Measurements from ENCODE around the gene GCSH. TPM values are rescaled to one million over a fixed set of nuclear protein-coding genes. Genes with fewer than 3 reads are reported as not detected.

GCSH gene
- total and polyA plus RNA-seq, 2 of the 13 experiments (the other 11 are each of a cell fraction or from before 2014, with no cell fraction given), result 35.9 to 103 TPM

DNA sequence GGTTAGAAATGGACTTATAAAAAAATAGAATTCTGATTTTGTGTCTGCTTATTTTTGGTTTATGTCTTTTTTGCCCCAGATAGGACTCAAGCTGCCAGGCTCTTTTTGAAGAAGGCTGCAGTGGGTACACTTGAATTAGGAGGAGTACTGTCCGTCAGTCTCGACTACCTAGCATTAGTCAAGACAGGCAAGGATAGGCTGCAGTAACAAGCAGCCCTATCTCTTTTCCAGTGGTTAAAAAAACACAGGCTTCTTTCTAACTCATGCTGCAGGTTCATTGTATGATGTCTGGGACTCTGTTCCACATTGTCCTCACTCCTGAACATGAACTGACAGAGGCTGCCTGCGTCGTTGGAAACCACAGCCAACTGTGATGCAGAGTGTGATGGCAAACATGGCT lies 27.1 kb downstream of the GCSH start:
- no peaks in the 10 kb centered on the region for H3K36me3 ChIP-seq (replicated peaks in 1 of 2; ENCODE audit: control insufficient read depth in 1 of 2, insufficient read depth in 2 of 2, low read length in 2 of 2)
- H3K79me2 ChIP-seq (ENCODE audit: insufficient read depth, low read length), result no peaks in the 10 kb centered on the region
- in situ Hi-C loops (cut with HindIII; ENCODE audit: extremely low pct_ligation_motif_present, low pct_unique_long_range_greater_than_20kb), result no loop called here
- BruUV-seq (replicated peaks), result no TSS peak
- CTCF ChIA-PET (ENCODE audit: low intra/inter-chr PET ratio, low total read pairs), result no interaction called here
- intact Hi-C loops (cut with micrococcal nuclease; ENCODE audit: unreplicated experiment), result no loop called here
- no peaks in the 10 kb centered on the region for H3K9me3 ChIP-seq (ENCODE audit: low read length)
- no peak overlapping the region for H3K27ac ChIP-seq (ENCODE audit: extremely low read length, insufficient read depth, low read length)
- H2AFZ ChIP-seq (ENCODE audit: low read length), result no peak overlapping the region
- WGBS (ENCODE audit: low lambda C conversion rate), result 91% methylated on average over 4 of the region's 4 CpGs
- no peak for FAIRE-seq
- H3K27me3 ChIP-seq (ENCODE audit: control insufficient read depth in 1 of 2, insufficient read depth in 2 of 2, low read length in 2 of 2), result no peaks in the 10 kb centered on the region
- no peak for TF ChIP-seq ZNF17 (CRISPR knock-in tag; IDR thresholded peaks at IDR 0.05)
- TF ChIP-seq ZNF12 (CRISPR knock-in tag; IDR thresholded peaks at IDR 0.05), result peak; percentile 90
- TF ChIP-seq, protein P1, sequence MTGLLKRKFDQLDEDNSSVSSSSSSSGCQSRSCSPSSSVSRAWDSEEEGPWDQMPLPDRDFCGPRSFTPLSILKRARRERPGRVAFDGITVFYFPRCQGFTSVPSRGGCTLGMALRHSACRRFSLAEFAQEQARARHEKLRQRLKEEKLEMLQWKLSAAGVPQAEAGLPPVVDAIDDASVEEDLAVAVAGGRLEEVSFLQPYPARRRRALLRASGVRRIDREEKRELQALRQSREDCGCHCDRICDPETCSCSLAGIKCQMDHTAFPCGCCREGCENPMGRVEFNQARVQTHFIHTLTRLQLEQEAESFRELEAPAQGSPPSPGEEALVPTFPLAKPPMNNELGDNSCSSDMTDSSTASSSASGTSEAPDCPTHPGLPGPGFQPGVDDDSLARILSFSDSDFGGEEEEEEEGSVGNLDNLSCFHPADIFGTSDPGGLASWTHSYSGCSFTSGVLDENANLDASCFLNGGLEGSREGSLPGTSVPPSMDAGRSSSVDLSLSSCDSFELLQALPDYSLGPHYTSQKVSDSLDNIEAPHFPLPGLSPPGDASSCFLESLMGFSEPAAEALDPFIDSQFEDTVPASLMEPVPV (CRISPR knock-in tag; IDR thresholded peaks at IDR 0.05), result no peak
- TF ChIP-seq, protein P2, sequence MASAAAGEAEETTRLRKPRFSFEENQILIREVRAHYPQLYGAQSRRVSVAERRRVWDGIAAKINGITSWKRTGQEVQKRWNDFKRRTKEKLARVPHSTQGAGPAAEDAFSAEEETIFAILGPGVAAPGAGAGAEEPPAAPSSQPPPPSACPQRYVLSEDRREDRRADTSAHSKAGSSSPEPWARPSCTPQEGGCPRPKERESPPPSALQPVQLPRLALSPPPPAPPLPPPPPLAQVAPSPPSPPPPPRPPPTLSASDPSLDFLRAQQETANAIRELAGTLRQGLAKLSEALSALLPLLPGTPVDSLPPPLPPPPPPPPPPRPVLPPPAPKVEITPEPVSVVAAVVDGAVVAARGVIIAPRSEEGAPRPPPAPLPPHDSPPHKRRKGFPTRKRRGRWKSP (CRISPR knock-in tag; IDR thresholded peaks at IDR 0.05), result no peak
- TF ChIP-seq ZBTB20 (CRISPR knock-in tag; IDR thresholded peaks at IDR 0.05; ENCODE audit: borderline replicate concordance, low read depth), result no peak
- H3K4me1 ChIP-seq (ENCODE audit: insufficient read depth, low read length), result peaks cover 7% of the 10 kb centered on the region
- no peak for DNase-seq (ENCODE audit: low spot score)
- H3K9ac ChIP-seq (ENCODE audit: insufficient read depth, low read depth, low read length), result no peak overlapping the region
- POLR2A ChIA-PET, result no interaction called here
- no peaks in the 10 kb centered on the region for H4K20me1 ChIP-seq (ENCODE audit: insufficient read depth, low read length)
- H3K4me2 ChIP-seq (ENCODE audit: low read depth, low read length), result no peak overlapping the region
- no peak for ATAC-seq
- H3K4me3 ChIP-seq (replicated peaks in 1 of 3; ENCODE audit: insufficient read depth in 1 of 3, low read depth in 2 of 3, low read length in 3 of 3), result no peak overlapping the region

DNA sequence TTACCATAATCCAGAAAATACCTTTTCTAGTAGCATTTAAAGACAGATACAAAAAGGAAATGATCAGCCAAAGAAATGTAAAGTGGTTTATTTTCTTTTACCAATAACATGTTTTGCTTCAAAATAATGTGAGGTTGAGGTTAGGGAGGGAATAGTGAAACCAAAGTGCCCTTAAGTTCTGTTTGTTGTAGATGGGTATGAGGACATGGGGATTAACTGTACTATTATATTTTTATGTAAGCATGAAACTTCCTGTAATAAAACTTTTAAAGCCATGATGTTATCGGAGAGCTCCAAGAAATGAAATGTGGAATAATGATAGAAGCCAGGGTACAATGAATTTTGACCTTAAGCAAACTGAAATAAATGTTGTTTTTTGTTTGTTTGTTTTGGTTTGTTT lies 29.0 kb downstream of the GCSH start:
- Histone ChIP-seq H3K9me3 (ENCODE audit: low read length) (no peaks in the 10 kb centered on the region), H3K9ac (ENCODE audit: insufficient read depth, low read depth, low read length) (no peak overlapping the region), H4K20me1 (ENCODE audit: insufficient read depth, low read length) (no peaks in the 10 kb centered on the region), H3K79me2 (ENCODE audit: insufficient read depth, low read length) (no peaks in the 10 kb centered on the region), H3K27me3 (ENCODE audit: control insufficient read depth in 1 of 2, insufficient read depth in 2 of 2, low read length in 2 of 2) (no peaks in the 10 kb centered on the region), H2AFZ (ENCODE audit: low read length) (no peak overlapping the region), H3K36me3 (replicated peaks in 1 of 2; ENCODE audit: control insufficient read depth in 1 of 2, insufficient read depth in 2 of 2, low read length in 2 of 2) (no peaks in the 10 kb centered on the region), H3K27ac (ENCODE audit: extremely low read length, insufficient read depth, low read length) (no peak overlapping the region), H3K4me2 (ENCODE audit: low read depth, low read length) (no peak overlapping the region), H3K4me3 (replicated peaks in 1 of 3; ENCODE audit: insufficient read depth in 1 of 3, low read depth in 2 of 3, low read length in 3 of 3) (no peak overlapping the region), H3K4me1 (ENCODE audit: insufficient read depth, low read length) (peaks cover 7% of the 10 kb centered on the region)
- ChIA-PET POLR2A (no interaction called here), CTCF (ENCODE audit: low intra/inter-chr PET ratio, low total read pairs) (no interaction called here)
- WGBS (ENCODE audit: low lambda C conversion rate), result 95% methylated on average over 1 of the region's 1 CpG
- BruUV-seq (replicated peaks), result no TSS peak
- FAIRE-seq (no peak), ATAC-seq (no peak), DNase-seq (ENCODE audit: low spot score) (no peak)
- in situ Hi-C loops (cut with HindIII; ENCODE audit: extremely low pct_ligation_motif_present, low pct_unique_long_range_greater_than_20kb), result no loop called here
- intact Hi-C loops (cut with micrococcal nuclease; ENCODE audit: unreplicated experiment), result no loop called here
- TF ChIP-seq ZNF235 (CRISPR knock-in tag; IDR thresholded peaks at IDR 0.05; ENCODE audit: borderline replicate concordance) (no peak), KDM6A (CRISPR knock-in tag; IDR thresholded peaks at IDR 0.05; ENCODE audit: low read depth) (no peak), NR3C1 (CRISPR knock-in tag; IDR thresholded peaks at IDR 0.05) (no peak), NFYC (CRISPR knock-in tag; IDR thresholded peaks at IDR 0.05) (no peak), ZNF790 (CRISPR knock-in tag; IDR thresholded peaks at IDR 0.05; ENCODE audit: borderline replicate concordance) (no peak), PPARG (CRISPR knock-in tag; conservative IDR thresholded peaks at IDR 0.05) (no peak), ZFP62 (CRISPR knock-in tag; IDR thresholded peaks at IDR 0.05) (no peak), ZNF773 (CRISPR knock-in tag; IDR thresholded peaks at IDR 0.05; ENCODE audit: borderline replicate concordance) (no peak), IRF2 (CRISPR knock-in tag; IDR thresholded peaks at IDR 0.05) (no peak), ZNF607 (CRISPR knock-in tag; IDR thresholded peaks at IDR 0.05; ENCODE audit: borderline replicate concordance) (no peak)
- TF ChIP-seq, protein P3, sequence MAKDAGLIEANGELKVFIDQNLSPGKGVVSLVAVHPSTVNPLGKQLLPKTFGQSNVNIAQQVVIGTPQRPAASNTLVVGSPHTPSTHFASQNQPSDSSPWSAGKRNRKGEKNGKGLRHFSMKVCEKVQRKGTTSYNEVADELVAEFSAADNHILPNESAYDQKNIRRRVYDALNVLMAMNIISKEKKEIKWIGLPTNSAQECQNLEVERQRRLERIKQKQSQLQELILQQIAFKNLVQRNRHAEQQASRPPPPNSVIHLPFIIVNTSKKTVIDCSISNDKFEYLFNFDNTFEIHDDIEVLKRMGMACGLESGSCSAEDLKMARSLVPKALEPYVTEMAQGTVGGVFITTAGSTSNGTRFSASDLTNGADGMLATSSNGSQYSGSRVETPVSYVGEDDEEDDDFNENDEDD (CRISPR knock-in tag; IDR thresholded peaks at IDR 0.05; ENCODE audit: borderline replicate concordance), result no peak
